ENCODE measurements around the gene FGD4.

The FGD4 gene

DNA sequence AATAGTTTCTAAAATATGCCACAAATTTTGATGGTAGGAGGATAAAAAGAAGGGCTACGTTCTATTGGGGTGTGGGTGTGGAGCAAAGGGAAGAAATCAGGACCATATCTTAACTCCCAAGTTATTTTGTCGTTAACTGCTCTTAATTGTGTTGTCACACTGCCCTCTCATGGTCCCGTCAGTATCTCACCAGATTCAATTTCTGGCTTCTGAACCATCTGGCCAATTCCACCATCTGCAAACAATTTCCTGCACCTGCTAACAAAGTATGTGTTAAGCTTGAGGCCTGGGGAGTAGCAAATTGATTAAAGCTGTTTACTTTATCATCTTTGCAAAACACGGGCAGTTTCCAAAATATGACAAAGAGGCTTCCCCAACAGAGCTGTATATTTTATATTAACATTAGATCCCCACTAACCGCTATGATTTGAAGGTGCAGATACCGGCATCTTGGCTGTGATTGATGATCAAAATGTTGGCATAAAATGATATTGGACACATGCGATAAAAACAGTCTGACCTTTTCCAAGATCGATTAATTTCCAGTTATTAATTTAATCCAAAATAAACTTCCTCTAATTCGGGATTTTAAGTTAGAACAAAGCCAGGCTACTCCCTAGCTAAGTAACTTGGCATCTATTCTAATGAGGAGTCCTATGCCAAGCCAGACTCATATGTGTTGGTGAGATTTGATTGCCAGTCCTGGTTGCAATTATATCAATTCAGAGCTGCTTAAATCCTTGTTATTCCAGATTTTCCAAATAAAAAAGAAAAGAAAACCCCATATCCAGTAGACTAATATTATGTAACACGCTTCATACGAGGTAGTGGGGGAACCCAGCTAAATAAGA lies 272.8 kb downstream of the FGD4 start:
- TF ChIP-seq REST (IDR thresholded peaks at IDR 0.05; ENCODE audit: insufficient replicate concordance, low read depth) (no peak), CTCF (IDR thresholded peaks at IDR 0.05; ENCODE audit: insufficient read depth, low read length) (peak; percentile 38)
- peak; percentile 49 to 62 for DNase-seq (ENCODE audit: low read depth in 1 of 2, low spot score in 1 of 2)
- no peak overlapping the region for H3K4me3 ChIP-seq (replicated peaks; ENCODE audit: insufficient read depth, low read length)
- H3K27me3 ChIP-seq (ENCODE audit: insufficient read depth, poor library complexity, severe bottlenecking), result no peaks in the 10 kb centered on the region
- no peak overlapping the region for H3K27ac ChIP-seq (replicated peaks)

GRCh38 chr12:32679091-32679919 lies 279.9 kb downstream of the FGD4 start, which contains the start of gene DNM1L:
Gene DNM1L (plus strand): TSS chr12:32679301. CDS start chr12:32679364, 63 bp downstream.
- peak within 1 kb of the TSS; percentile 89 for H3K4me3 ChIP-seq (replicated peaks; ENCODE audit: insufficient read depth, low read length)
- peak; percentile 76 to 95 for DNase-seq (ENCODE audit: low read depth in 1 of 2, low spot score in 1 of 2)
- H3K27me3 ChIP-seq (ENCODE audit: insufficient read depth, poor library complexity, severe bottlenecking), result no peaks in the 10 kb centered on the region
- TF ChIP-seq SPI1 (IDR thresholded peaks at IDR 0.05; ENCODE audit: borderline replicate concordance, low read depth) (no peak; the same call in 1 of the 2 replicates), POLR2AphosphoS5 (IDR thresholded peaks at IDR 0.05; ENCODE audit: low read depth) (peak; percentile 75)
- H3K27ac ChIP-seq (replicated peaks), result peak within 1 kb of the TSS; percentile 93

DNA sequence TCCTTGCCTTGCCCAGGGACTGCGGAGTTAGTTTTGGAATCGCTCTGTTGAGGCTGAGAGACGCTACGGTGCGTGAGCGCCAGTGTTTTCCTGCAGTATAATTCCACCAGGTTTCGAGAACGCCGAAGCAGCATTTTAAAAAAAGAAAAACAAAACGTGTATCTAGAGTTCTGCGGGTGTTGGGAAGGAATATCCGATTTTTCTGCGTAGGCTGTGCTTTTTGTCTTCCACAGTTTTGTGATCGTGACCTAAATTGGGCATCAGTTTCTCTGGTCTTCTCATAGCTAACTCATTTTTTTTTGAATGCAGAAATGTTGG lies 280.5 kb downstream of the FGD4 start:
- TF ChIP-seq REST (IDR thresholded peaks at IDR 0.05; ENCODE audit: insufficient replicate concordance, low read depth) (no peak), POLR2AphosphoS5 (IDR thresholded peaks at IDR 0.05; ENCODE audit: low read depth) (no peak), GABPA (IDR thresholded peaks at IDR 0.05; ENCODE audit: low read depth) (no peak)
- peak overlapping the region; percentile 89 for H3K4me3 ChIP-seq (replicated peaks; ENCODE audit: insufficient read depth, low read length)
- no peaks in the 10 kb centered on the region for H3K27me3 ChIP-seq (ENCODE audit: insufficient read depth, poor library complexity, severe bottlenecking)
- no peak for DNase-seq (ENCODE audit: low read depth in 1 of 2, low spot score in 1 of 2)
- peak overlapping the region; percentile 93 for H3K27ac ChIP-seq (replicated peaks)

DNA sequence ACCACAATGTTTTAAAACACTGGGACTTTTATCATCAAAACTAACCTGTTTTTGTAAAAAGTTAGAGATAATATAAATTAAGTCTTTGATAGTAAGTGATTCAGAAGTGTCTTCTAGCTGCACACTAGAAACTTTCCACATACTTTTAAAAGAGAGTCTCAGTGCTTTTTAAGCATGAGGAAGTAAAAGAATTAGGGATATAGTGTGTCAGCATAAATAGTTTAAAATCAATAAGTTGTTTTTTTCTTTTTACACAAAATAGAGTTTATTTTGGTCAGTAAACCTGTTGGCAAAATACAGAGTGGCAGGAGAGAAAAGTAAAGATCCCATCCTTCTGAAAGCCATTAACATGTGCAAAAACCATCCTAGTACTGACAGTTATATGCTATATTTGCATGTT lies 281.4 kb downstream of the FGD4 start:
- TF ChIP-seq REST (IDR thresholded peaks at IDR 0.05; ENCODE audit: insufficient replicate concordance, low read depth) (no peak), GABPA (IDR thresholded peaks at IDR 0.05; ENCODE audit: low read depth) (no peak), POLR2AphosphoS5 (IDR thresholded peaks at IDR 0.05; ENCODE audit: low read depth) (no peak)
- no peak for DNase-seq (ENCODE audit: low read depth in 1 of 2, low spot score in 1 of 2)
- peak overlapping the region; percentile 89 for H3K4me3 ChIP-seq (replicated peaks; ENCODE audit: insufficient read depth, low read length)
- H3K27ac ChIP-seq (replicated peaks), result peak overlapping the region; percentile 93
- H3K27me3 ChIP-seq (ENCODE audit: insufficient read depth, poor library complexity, severe bottlenecking), result no peaks in the 10 kb centered on the region

All from HL-60 (cell line).